ENCODE data around the gene NEMP2. TPM values are rescaled to one million over a fixed set of nuclear protein-coding genes. Genes with fewer than 3 reads are reported as not detected.
"Not testable (repeated sequence)": the region's sequence is repeated elsewhere in the genome, so short reads cannot be mapped to it uniquely, and the experiment has no call there.

The NEMP2 gene
- total RNA-seq, 1 experiment from 2014 or later, result 4.9 TPM

GRCh38 chr2:190501702-190502407, 32.7 kb downstream of the NEMP2 start:
- DNase-seq (ENCODE audit: low spot score), result no peak
- in situ Hi-C loops (cut with HindIII; ENCODE audit: low sequenced_read_pairs), result no loop called here

GRCh38 chr2:190501231-190501630, 33.3 kb downstream of the NEMP2 start:
- no peak for DNase-seq (ENCODE audit: low spot score)
- in situ Hi-C loops (cut with HindIII; ENCODE audit: low sequenced_read_pairs), result no loop called here

- in situ Hi-C loops (cut with HindIII; ENCODE audit: low sequenced_read_pairs), result no loop called here
- DNase-seq (ENCODE audit: low spot score), result no peak
Measured at GRCh38 chr2:190500054-190500502, 34.4 kb downstream of the NEMP2 start.

- no peak for DNase-seq (ENCODE audit: low spot score)
- in situ Hi-C loops (cut with HindIII; ENCODE audit: low sequenced_read_pairs), result no loop called here
Measured at GRCh38 chr2:190499273-190499672, 35.2 kb downstream of the NEMP2 start.

- no peak for DNase-seq (ENCODE audit: low spot score)
- in situ Hi-C loops (cut with HindIII; ENCODE audit: low sequenced_read_pairs), result no loop called here
Measured at GRCh38 chr2:190497428-190497827, 37.1 kb downstream of the NEMP2 start.

- in situ Hi-C loops (cut with HindIII; ENCODE audit: low sequenced_read_pairs); DNase-seq (ENCODE audit: low spot score): not testable (repeated sequence)
Measured at GRCh38 chr2:190494600-190495227, 39.8 kb downstream of the NEMP2 start.

GRCh38 chr2:190493095-190493494, 41.4 kb downstream of the NEMP2 start:
- DNase-seq (ENCODE audit: low spot score), result no peak
- in situ Hi-C loops (cut with HindIII; ENCODE audit: low sequenced_read_pairs), result no loop called here

GRCh38 chr2:190490502-190490901, 44.0 kb downstream of the NEMP2 start:
- in situ Hi-C loops (cut with HindIII; ENCODE audit: low sequenced_read_pairs), result no loop called here
- DNase-seq (ENCODE audit: low spot score), result no peak

- no peak for DNase-seq (ENCODE audit: low spot score)
- in situ Hi-C loops (cut with HindIII; ENCODE audit: low sequenced_read_pairs), result no loop called here
Measured at GRCh38 chr2:190489475-190489874, 45.0 kb downstream of the NEMP2 start.

- DNase-seq (ENCODE audit: low spot score), result peak; percentile 86
- in situ Hi-C loops (cut with HindIII; ENCODE audit: low sequenced_read_pairs), result no loop called here
Measured at GRCh38 chr2:190488516-190489233, 45.8 kb downstream of the NEMP2 start.

GRCh38 chr2:190486037-190486623, 48.4 kb downstream of the NEMP2 start:
- peak; percentile 89 for DNase-seq (ENCODE audit: low spot score)
- in situ Hi-C loops (cut with HindIII; ENCODE audit: low sequenced_read_pairs), result no loop called here

GRCh38 chr2:190482451-190482850, 52.1 kb downstream of the NEMP2 start:
- DNase-seq (ENCODE audit: low spot score), result peak; percentile 14
- in situ Hi-C loops (cut with HindIII; ENCODE audit: low sequenced_read_pairs), result no loop called here

GRCh38 chr2:190481339-190481738, 53.2 kb downstream of the NEMP2 start:
- in situ Hi-C loops (cut with HindIII; ENCODE audit: low sequenced_read_pairs), result no loop called here
- peak; percentile 59 for DNase-seq (ENCODE audit: low spot score)

- no peak for DNase-seq (ENCODE audit: low spot score)
Measured at GRCh38 chr2:190478572-190479195, 55.8 kb downstream of the NEMP2 start.

GRCh38 chr2:190477661-190478454, 56.7 kb downstream of the NEMP2 start:
- DNase-seq (ENCODE audit: low spot score), result peak; percentile 96
- in situ Hi-C loops (cut with HindIII; ENCODE audit: low sequenced_read_pairs), result no loop called here

More at GRCh38 chr2:190478572-190479195, 55.8 kb downstream of the NEMP2 start:
- in situ Hi-C loops (cut with HindIII; ENCODE audit: low sequenced_read_pairs), result no loop called here

- in situ Hi-C loops (cut with HindIII; ENCODE audit: low sequenced_read_pairs), result no loop called here
Measured at GRCh38 chr2:190470256-190470826, 64.2 kb downstream of the NEMP2 start.

GRCh38 chr2:190469771-190470170, 64.8 kb downstream of the NEMP2 start:
- in situ Hi-C loops (cut with HindIII; ENCODE audit: low sequenced_read_pairs), result no loop called here
- peak; percentile 63 for DNase-seq (ENCODE audit: low spot score)

More at GRCh38 chr2:190470256-190470826, 64.2 kb downstream of the NEMP2 start:
- DNase-seq (ENCODE audit: low spot score), result no peak

Data from G401 (cell line).